ENCODE data around the gene ARHGAP9. TPM values are rescaled to one million over a fixed set of nuclear protein-coding genes. Genes with fewer than 3 reads are reported as not detected.
A peak's percentile ranks its signal among the peaks of the same experiment; 100 is the strongest.
"Not testable (repeated sequence)": the region's sequence is repeated elsewhere in the genome, so short reads cannot be mapped to it uniquely, and the experiment has no call there.

Gene ARHGAP9
- total RNA-seq, 4 donors from 2014 or later, result 5.2 to 40.5 (median 11.6) TPM

DNA sequence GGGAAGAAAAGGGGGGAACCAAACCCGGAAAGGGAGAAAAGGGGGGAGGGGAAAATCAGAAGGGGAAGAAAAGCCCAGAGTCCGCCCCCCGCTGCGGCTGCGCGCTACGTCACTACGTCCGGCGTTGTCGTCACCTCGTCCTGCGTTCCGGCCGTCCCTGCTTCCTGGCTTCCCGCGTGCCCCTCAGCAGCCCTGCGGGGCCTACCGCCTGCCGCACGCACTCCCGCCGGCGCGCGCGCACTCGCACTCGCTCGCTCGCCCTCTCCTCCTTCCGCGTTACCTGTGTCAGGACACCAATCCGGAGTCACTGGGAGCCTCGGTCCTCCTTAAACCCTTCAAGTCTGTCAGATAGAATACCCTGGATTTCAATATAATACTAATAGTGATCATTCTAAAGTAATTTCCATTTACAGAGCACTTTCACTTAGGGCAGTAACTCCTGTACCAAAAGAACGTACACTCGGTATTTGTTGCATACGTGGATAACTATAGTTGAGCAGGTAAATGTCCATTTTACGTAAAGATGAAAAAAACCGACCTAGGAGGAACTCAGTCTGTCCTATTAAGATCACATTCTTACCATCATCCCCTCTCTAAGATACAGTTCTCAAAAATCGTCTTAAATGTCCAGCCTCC lies 48.6 kb downstream of the ARHGAP9 start, which contains the start of gene R3HDM2:
R3HDM2 (minus strand) TSS at position 113 of the 636 bp plus-strand sequence. CDS start 120,615 bp downstream, outside the sequence.
- peak; percentile 87 to 90 for TF ChIP-seq POLR2A (IDR thresholded peaks at IDR 0.05)
- peak in 1 of 5 experiments; percentile 43 for TF ChIP-seq CTCF (IDR thresholded peaks at IDR 0.05)
- peak; percentile 63 to 98 for TF ChIP-seq EP300 (IDR thresholded peaks at IDR 0.05)
- no peaks in the 10 kb centered on the region for H3K27me3 ChIP-seq

GRCh38 chr12:57430112-57430930 lies 49.3 kb downstream of the ARHGAP9 start:
- peaks cover 0 to 7% (median 0%) of the 10 kb centered on the region in 3 donors for H3K36me3 ChIP-seq
- peak overlapping the region; percentile 89 to 96 (median 92) for H3K27ac ChIP-seq
- H3K9me3 ChIP-seq, result no peaks in the 10 kb centered on the region
- TF ChIP-seq CTCF (IDR thresholded peaks at IDR 0.05) (peak in 2 of 5 experiments; percentile 4 to 8), EP300 (IDR thresholded peaks at IDR 0.05) (no peak), POLR2A (IDR thresholded peaks at IDR 0.05) (no peak)
- peaks cover 0 to 33% (median 6%) of the 10 kb centered on the region in 4 donors for H3K4me1 ChIP-seq
- 0 to 1% methylated on average over 29 to 35 of the region's 74 CpGs for WGBS, 2 donors
- DNase-seq (ENCODE audit: low spot score in 2 of 2), result peak in 1 of 2 donors; percentile 26
- H3K4me3 ChIP-seq, result peak overlapping the region; percentile 65 to 79 (median 72)
- no peaks in the 10 kb centered on the region for H3K27me3 ChIP-seq

More for the DNA sequence above, 48.6 kb downstream of the ARHGAP9 start, which contains the start of gene R3HDM2:
- 2 to 3% methylated on average over 41 of the region's 41 CpGs for WGBS, 2 donors
- Histone ChIP-seq H3K27ac (peak within 1 kb of the TSS; percentile 89 to 96 (median 92)), H3K4me1 (peaks cover 0 to 33% (median 6%) of the 10 kb centered on the region in 4 donors), H3K9me3 (no peaks in the 10 kb centered on the region), H3K36me3 (no peaks in the 10 kb centered on the region), H3K4me3 (peak within 1 kb of the TSS; percentile 65 to 79 (median 72))
- peak; percentile 86 to 89 for DNase-seq (ENCODE audit: low spot score in 2 of 2)

DNA sequence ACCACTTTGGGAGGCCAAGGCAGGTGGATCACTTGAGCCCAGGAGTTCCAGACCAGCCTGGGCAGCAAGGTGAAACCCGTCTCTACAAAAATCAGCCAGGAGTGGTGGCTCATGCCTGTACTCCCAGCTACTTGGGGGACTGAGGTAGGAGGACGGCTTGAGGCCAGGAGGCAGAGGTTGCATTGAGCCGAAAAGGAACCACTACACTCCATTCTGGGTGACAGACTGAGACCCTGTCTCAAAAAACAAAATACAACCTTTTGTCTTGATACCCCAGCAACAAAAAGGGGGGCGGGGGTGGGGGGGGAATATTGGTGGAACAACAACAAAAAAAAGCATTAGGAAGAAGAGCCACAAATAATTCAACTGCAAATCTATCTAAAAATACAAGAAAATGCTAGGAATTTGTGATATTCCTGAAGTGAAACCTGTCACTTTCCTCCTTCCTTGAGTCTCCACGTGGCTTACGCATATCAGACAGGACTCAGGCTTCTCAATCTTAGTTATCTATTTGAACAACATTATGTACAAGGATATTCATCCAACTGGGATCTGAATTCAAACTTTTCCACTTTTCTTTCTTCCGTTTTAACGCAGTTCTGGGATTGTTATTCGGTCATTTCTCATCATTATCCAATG lies 50.1 kb downstream of the ARHGAP9 start:
- Histone ChIP-seq H3K36me3 (peaks cover 0 to 9% (median 0%) of the 10 kb centered on the region in 3 donors), H3K4me1 (peaks cover 0 to 33% (median 6%) of the 10 kb centered on the region in 4 donors), H3K27ac (peak overlapping the region; percentile 89 to 96 (median 92)), H3K27me3 (no peaks in the 10 kb centered on the region), H3K4me3 (peak overlapping the region; percentile 65 to 79 (median 72)), H3K9me3 (no peaks in the 10 kb centered on the region)
- DNase-seq (ENCODE audit: low spot score in 2 of 2), result no peak
- TF ChIP-seq EP300 (IDR thresholded peaks at IDR 0.05) (no peak), CTCF (IDR thresholded peaks at IDR 0.05) (no peak), POLR2A (IDR thresholded peaks at IDR 0.05) (no peak)
- 24 to 31% methylated on average over 9 of the region's 9 CpGs for WGBS, 2 donors

- Histone ChIP-seq H3K9me3 (no peaks in the 10 kb centered on the region), H3K27me3 (no peaks in the 10 kb centered on the region), H3K27ac (peak overlapping the region in 2 of 4 donors; percentile 94 to 96), H3K4me1 (peaks cover 0 to 33% (median 6%) of the 10 kb centered on the region in 4 donors), H3K36me3 (peaks cover 0 to 15% (median 0%) of the 10 kb centered on the region in 3 donors), H3K4me3 (no peak overlapping the region)
- WGBS, 2 donors, result 74% methylated on average over 6 of the region's 6 CpGs
- no peak for TF ChIP-seq POLR2A (IDR thresholded peaks at IDR 0.05)
- TF ChIP-seq CTCF (IDR thresholded peaks at IDR 0.05), result no peak
- TF ChIP-seq EP300 (IDR thresholded peaks at IDR 0.05), result no peak
- no peak for DNase-seq (ENCODE audit: low spot score in 2 of 2)
Observed at GRCh38 chr12:57428965-57429364, 50.7 kb downstream of the ARHGAP9 start.

DNA sequence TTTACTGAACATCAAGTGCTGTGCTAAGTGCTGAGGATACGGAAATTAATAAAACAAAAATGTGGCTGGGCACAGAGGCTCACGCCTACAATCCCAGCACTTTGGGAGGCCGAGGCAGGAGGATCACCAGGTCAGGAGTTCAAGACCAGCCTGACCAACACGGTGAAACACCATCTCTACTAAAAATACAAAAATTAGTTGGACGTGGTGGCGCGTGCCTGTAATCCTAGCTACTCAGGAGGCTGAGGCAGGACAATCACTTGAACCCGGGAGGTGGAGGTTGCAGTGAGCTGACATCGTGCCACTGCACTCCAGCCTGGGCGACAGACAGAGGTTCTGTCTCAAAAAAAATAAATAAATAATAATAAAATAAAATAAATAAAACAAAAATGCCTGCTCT lies 52.7 kb downstream of the ARHGAP9 start:
- H3K9me3 ChIP-seq; H3K27me3 ChIP-seq; H3K4me3 ChIP-seq; H3K27ac ChIP-seq; DNase-seq (ENCODE audit: low spot score in 2 of 2): not testable (repeated sequence)
- H3K4me1 ChIP-seq, result peaks cover 0 to 33% (median 6%) of the 10 kb centered on the region in 4 donors
- 92 to 93% methylated on average over 10 of the region's 10 CpGs for WGBS, 2 donors
- H3K36me3 ChIP-seq, result peaks cover 0 to 32% (median 0%) of the 10 kb centered on the region in 3 donors

Data from tibial nerve (tissue), 4 donors.